Endometrial microvascular endothelial cells (primary cell): ENCODE measurements around the gene TM6SF1. TPM values are rescaled to one million over a fixed set of nuclear protein-coding genes. Genes with fewer than 3 reads are reported as not detected.
"Not testable (repeated sequence)": the region's sequence is repeated elsewhere in the genome, so short reads cannot be mapped to it uniquely, and the experiment has no call there.

ENCODE experiments used
- in situ Hi-C: cut with HindIII; loops from 2 replicates; pipeline ENCODE4 v1.10.0; 2017; ENCODE audit warnings: low sequenced_read_pairs, low pct_unique_long_range_greater_than_20kb; ENCODE audit errors: inconsistent ontology term
- total RNA-seq: library from RNA; depleted of rRNA; stranded (reverse); fragments of >200 nt; gene quantifications from one replicate; pipeline ENCODE4 v1.2.3, GENCODE V29; 2015; ENCODE audit errors: inconsistent ontology term

TM6SF1 gene
- total RNA-seq, 1 donor from 2014 or later: 54.2 TPM

DNA sequence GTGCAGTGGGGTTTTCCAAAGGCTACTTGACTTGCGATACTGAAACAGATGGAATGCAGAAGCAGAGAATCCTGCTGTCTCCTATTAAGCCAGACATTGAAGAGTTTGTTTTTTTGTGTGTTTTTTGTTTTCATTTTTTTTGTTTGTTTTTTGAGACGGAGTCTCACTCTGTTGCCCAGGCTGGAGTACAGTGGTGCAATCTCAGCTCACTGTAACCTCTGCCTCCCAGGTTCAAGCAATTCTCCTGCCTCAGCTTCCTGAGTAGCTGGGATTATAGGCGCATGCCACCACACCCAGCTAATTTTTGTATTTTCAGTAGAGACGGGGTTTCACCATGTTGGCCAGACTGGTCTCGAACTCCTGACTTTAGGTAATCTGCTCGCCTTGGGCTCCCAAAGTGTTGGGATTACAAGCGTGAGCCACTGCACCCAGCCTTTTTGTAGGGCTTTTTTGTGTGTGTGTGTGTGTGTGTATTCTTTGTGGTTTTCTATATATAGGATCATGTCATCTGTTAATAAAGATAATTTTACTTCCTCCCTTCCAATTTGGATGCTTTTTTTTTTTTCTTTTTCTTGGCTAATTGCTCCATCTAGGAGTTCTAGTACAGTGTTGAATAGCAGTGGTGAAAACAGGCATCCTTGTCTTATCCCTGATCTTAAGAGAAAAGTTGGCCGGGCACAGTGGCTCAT is 21.4 kb upstream of the TM6SF1 start:
- in situ Hi-C loops: not testable (repeated sequence)

- in situ Hi-C loops: no loop called here
Observed at GRCh38 chr15:83087576-83087975, 19.9 kb upstream of the TM6SF1 start.

DNA sequence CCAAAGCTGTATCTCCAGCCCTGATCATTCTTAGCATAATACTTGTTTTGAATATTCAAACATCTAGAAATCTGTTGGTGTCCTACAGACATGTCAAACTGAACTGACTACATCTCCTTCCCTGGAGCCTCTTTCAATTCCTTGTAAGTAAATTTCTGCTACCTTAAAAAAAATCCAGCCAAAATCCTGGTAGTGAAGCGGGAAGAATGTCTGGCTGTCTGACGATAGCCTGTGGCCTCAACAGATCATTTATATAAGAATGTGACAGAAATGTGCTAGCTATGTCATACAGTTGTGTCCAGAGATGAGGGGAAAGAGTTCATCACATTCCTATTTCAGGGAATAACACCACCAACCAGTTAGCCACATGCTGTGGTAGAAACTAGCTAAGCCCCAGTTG is 18.6 kb upstream of the TM6SF1 start:
- in situ Hi-C loops: no loop called here

DNA sequence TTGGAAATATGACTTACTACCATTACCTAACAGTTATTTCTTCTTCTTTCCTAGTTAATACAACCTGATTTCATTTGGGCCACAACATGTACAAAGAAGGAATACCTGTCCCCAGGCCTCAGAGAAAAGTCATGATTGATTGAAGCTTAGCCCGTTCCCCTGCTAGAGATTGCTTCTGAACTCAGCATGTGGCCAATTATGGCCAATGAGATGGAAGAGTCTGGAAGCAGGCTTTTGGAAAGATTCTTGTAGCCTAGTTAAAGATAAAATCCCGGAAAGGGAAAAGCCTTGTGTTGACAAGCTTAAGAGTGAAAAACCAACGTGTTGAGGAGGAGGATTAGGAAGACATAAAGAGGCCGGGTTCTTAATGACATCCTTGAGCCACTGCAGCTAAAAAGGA is 17.0 kb upstream of the TM6SF1 start:
- in situ Hi-C loops: no loop called here

GRCh38 chr15:83091965-83092308 is 15.5 kb upstream of the TM6SF1 start:
- in situ Hi-C loops: not testable (repeated sequence)

GRCh38 chr15:83092309-83092976 is 15.0 kb upstream of the TM6SF1 start:
- in situ Hi-C loops: no loop called here

DNA sequence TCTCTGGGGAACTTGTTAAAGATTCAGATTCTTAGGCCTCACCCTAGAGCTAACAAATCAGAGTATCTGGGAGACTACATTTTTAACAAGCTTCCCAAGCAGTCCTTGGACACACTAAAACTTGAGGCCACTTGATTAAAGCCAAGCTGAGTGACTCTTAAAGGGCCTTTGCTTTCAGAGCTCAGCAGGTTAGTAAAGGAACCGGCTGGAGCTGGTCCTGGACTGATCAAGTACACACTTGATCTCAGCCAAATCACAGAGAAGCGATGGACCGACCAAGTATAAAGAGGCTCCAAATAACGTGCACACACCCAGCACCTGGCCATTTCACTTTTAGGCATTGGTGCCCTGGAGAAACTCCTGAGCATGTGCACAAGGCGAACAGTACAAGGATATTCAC is 12.9 kb upstream of the TM6SF1 start:
- in situ Hi-C loops: no loop called here

- in situ Hi-C loops: no loop called here
Observed at GRCh38 chr15:83098079-83098478, 9.4 kb upstream of the TM6SF1 start.

GRCh38 chr15:83099290-83099689 is 8.2 kb upstream of the TM6SF1 start:
- in situ Hi-C loops: no loop called here

DNA sequence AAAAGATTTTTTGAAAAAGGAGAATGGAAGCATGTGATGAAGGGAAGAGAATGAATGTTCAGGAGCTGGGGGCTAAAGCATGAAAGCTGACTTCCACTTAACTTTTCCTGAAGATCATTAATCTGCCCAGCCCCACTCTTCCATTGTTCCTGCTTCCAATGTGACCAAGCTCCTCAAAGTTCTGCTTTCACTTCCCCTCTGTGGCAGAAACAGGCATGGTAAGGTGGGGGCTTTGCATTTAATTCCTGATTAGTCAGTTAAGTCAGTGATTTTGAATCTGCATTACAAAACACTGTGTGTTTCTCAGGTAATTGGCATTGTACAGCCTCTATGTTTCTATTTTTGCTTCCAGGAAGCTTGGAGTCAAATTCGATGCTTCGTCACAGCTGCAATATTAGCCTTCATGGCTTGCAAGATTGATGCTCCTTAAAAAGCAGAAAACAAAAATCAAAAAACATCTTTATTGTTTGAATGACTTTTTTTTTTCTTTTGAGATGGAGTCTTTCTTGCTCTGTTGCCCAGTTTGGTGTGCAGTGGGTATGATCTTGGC is 7.3 kb upstream of the TM6SF1 start:
- in situ Hi-C loops: no loop called here

DNA sequence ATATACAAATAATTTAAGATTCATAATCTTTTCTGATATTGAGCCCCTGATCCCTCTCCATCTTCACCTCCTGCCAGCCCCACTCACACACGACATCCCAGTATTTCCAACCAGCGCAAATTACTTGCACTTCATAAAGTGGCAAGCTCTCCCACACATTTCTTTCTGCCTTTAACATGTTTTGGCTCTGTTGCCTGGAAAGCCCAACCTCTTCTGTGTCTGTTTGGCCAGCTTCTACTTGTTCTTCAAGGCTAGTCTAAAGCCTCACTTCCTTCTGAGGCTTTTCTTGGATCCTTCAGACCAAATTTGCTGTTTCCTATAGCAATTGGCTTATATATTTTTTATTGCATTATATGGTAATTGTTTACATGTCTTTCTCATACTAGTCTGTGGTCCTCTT is 5.1 kb upstream of the TM6SF1 start:
- in situ Hi-C loops: no loop called here

DNA sequence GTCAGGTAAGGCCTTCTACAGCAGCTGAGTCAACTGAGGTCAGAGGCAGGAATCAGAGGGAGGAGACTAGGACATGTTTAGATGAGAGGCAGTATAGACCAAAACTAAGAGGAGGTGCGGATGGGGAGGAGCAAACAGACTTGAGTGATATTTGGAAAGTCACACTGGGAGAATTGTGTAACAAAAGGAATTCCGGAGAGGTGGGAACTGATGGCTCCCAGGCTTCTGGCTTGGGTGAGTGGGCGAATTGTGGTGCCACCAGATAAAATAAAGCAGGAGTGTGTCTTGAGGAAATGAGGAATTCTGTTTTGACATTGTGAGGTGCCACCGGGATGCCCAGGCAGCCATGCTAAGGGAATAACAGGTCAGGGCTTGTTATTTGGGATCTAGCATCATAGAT is 3.3 kb upstream of the TM6SF1 start:
- in situ Hi-C loops: no loop called here

DNA sequence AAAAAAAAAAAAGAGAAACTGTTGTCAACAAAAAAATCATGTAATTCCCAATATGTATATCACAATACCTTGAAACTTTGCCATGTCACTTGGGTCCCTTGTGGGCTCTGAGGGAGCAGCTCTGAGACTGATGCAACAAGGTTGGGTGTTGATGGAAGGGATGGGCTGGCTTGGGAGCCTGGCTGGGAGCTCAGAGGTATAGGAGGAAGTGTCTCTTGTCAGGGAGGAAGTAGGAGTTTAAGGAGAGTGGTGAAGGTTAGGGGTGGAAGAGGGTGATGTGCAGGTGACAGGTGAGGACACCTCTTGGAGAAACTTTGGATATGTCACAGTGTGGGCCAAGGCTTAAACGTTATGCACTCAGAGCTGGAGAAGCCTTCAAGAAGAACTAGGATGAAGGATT is 2.0 kb upstream of the TM6SF1 start:
- in situ Hi-C loops: no loop called here

- in situ Hi-C loops: no loop called here
Observed at GRCh38 chr15:83107841-83108181, 366 bp downstream of the TM6SF1 start.

DNA sequence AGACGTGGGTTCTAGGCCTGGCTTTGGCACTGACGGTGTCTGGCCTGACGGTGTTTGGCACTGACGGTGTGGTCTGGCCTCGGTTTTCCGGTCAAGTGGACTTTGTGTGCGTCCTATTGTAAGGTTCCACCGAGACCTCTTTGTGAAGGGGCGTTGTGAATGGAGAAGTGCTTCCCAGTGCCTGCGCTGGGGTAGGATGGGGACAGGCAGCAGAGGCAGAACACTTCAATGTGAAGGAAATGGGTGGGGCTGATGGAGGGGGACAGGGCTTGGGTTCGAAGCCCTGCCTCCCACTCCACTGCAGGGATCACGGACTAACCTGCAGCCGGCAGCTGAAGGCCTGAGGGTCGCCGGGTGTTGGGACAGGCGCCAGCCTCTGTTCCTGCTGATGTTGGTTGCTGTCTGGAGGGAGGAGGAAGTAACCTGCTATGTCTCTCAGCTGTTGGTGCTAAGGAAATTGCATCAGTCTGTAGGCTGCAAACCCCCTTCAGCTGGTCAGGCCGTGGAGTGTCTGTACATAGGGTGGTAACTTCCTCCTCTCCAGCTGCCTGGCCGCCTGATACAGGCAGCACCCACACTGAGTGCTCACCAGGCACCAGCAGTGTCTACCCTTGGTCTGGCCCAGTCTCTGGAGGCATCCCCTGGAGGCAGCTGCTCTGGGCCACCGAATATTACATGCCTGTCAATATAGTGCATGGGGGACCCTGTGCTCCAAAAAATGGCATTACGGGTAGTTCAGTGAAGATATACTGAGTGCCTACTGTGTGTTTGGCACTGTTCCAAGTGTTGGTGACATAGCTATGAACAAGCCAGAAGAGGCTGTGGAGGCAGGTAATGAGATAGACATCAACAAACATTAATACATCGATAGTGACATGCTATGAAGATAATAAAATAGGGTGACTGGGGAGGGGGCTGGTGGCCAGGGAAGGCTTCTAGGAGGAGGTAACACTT is 1.1 kb downstream of the TM6SF1 start:
- in situ Hi-C loops: no loop called here

DNA sequence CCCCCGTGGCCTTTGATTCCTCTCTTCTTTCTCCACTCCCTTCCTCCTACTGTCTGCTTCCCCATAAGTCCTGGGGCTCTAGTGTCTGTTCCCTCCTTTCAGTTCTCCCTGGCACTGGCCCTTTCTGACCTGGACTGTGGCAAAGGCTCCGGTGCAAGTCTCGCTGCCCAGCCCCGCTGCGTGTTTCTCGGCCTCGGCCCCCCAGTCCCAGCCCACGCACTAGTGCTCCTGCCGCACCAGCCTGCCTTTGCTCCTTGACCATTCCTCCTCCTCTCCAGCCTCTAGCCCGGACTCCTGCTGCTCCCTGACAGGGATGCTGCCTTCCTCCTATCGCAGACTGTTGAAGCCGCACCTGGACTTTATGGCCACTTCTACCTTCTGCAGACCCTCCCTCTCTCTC is 2.1 kb downstream of the TM6SF1 start:
- in situ Hi-C loops: no loop called here

DNA sequence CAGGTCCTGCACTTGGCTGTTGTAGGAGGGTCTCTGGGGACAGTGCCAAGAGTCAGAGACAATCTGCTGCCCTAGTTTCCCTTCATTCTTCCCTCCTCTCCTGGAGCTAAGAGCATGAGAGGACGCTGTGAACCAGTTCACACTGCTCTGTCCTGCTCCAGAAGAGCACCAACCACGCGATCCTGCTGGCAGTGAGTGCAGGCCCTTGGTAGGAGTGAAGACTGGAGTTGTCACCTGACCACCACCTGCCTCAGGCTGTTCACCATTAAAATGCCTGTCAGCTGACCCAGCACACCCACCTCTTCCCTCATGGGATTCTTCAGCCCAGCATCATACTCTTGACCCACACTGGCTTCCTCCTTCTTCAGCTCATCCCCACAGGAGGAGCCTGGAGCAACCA is 2.9 kb downstream of the TM6SF1 start:
- in situ Hi-C loops: loop anchor here (10.0 kb wide), 1 partner anchor 96 kb away; the partner anchor contains the start of gene C15orf40

- in situ Hi-C loops: loop anchor here (10.0 kb wide), 1 partner anchor 96 kb away; the partner anchor contains the start of gene C15orf40
Observed at GRCh38 chr15:83111149-83111548, 3.7 kb downstream of the TM6SF1 start.

DNA sequence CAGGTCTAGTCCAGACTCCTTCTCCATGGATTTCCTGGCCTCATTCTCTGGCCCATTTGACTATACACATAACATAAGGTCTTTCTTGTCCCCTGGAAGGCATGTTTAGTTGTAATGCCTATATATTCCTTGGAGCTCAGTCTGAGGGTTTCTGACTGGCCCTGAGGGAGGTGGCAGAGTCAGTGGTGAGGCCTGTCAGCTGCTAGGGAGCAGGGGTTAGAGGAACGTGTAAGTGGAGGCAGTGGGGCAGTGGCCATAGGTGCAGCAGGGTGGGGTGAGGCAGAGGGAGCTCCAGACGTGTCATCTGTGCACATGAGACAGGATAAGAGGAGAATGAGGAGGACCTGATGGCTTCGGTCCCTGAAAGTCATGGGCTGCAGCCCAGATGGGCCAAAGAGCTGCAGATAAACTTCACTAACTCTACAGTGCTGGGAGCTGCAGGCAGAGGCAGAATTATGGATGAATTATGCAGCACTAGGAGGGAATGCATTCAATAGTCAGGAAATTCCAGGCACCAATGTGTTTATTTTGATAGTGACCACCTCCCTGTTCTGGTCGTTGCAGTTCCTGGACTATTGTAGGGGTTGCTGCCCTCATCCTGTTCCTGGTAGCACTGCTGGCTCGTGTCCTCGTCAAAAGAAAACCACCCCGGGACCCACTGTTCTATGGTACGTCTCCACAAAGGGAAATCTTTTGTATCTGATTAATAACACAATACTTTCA is 4.9 kb downstream of the TM6SF1 start:
- in situ Hi-C loops: loop anchor here (10.0 kb wide), 1 partner anchor 98 kb away; the partner anchor contains the start of gene C15orf40
